K562 (cell line): ENCODE results near the gene DIP2C. TPM values are rescaled to one million over a fixed set of nuclear protein-coding genes. Genes with fewer than 3 reads are reported as not detected.

Source experiments
- ATAC-seq: fragments of 200-7000 bp; cut with Tn5 transposase; 3 replicates; pipeline ENCODE4 v1.9.1; 2020; ENCODE audit warnings: moderate library complexity
- BruUV-seq: library from RNA; stranded (reverse); fragments of 400-500 nt; replicated peaks from 2 replicates; lab custom pipeline; 2021; lab: Mats Ljungman, UMichigan
- CTCF ChIA-PET: fragments of 300-600 bp; formaldehyde crosslinking; extraction: SDS; loops from one replicate; lab custom pipeline; 2021; ENCODE audit warnings: low intra/inter-chr PET ratio; lab: Yijun Ruan, JAX
- POLR2A ChIA-PET: fragments of 300-600, 350-650 bp; sonication (Branson Sonifier 250); formaldehyde crosslinking; extraction: SDS; loops from one replicate; lab custom pipeline; 2021; ENCODE audit warnings: antibody characterized with exemption, inconsistent platforms; lab: Yijun Ruan, JAX
- DNase-seq, 4 experiments: peaks; one replicate each; pipeline versions ENCODE4 v3.0.0 to v3.0.0-alpha.2; 2011 to 2018; ENCODE audit warnings: low spot score in 3 of 4, mixed read lengths in 3 of 4; ENCODE audit errors: extremely low read depth in 1 of 4
- FAIRE-seq: peaks from 2 replicates; lab custom pipeline; 2011; peaks lifted over from hg19 to GRCh38; lab: Jason Lieb, UNC
- H2AFZ ChIP-seq: 2 replicates; pipeline ENCODE4 v1.6.0; 2011; ENCODE audit warnings: low read depth, low read length, control low read depth, inconsistent platforms
- H3K27ac ChIP-seq: fragments of 200-600 bp; 3 replicates; pipeline ENCODE4 v1.8.0; 2011; ENCODE audit warnings: low read depth, mild to moderate bottlenecking, control low read depth, inconsistent platforms, low read length, moderate library complexity, mixed read lengths; ENCODE audit errors: extremely low read depth
- H3K27me3 ChIP-seq, 2 experiments: fragments of 300-600 bp in 1 of 2; 2 replicates in 1 of 2; 3 replicates in 1 of 2; pipeline versions ENCODE4 v1.6.0 to v1.8.0; 2011; ENCODE audit warnings: inconsistent platforms in 2 of 2, low read length in 2 of 2, mild to moderate bottlenecking in 1 of 2, mixed read lengths in 1 of 2, moderate library complexity in 1 of 2; ENCODE audit not compliant: control insufficient read depth in 2 of 2, insufficient read depth in 2 of 2
- H3K36me3 ChIP-seq: fragments of 300-600 bp; 3 replicates; pipeline ENCODE4 v1.8.0; 2011; ENCODE audit warnings: mild to moderate bottlenecking, low read length, inconsistent platforms; ENCODE audit not compliant: control insufficient read depth, insufficient read depth
- H3K4me1 ChIP-seq, 2 experiments: fragments of 200-600 bp in 1 of 2; replicated peaks in 1 of 2; 2 replicates in 1 of 2; 3 replicates in 1 of 2; pipeline versions ENCODE4 v1.5.1 to v1.8.0; 2011; ENCODE audit warnings: inconsistent platforms in 2 of 2, low read length in 2 of 2, mild to moderate bottlenecking in 1 of 2, mixed read lengths in 1 of 2, moderate library complexity in 1 of 2; ENCODE audit not compliant: control insufficient read depth in 2 of 2, insufficient read depth in 2 of 2
- H3K4me2 ChIP-seq: 2 replicates; pipeline ENCODE4 v1.6.1; 2011; ENCODE audit warnings: low read length, control low read depth, inconsistent platforms, mixed read lengths; ENCODE audit not compliant: insufficient read depth
- H3K4me3 ChIP-seq: fragments of 200-600 bp; sonication (generic), shearing (Covaris generic); 2 replicates; pipeline ENCODE4 v1.5.1; 2016; ENCODE audit warnings: control low read depth, inconsistent platforms
- H3K79me2 ChIP-seq: fragments of 200-600 bp; 3 replicates; pipeline ENCODE4 v1.8.0; 2011; ENCODE audit warnings: low read length, inconsistent platforms; ENCODE audit not compliant: control insufficient read depth, insufficient read depth
- H3K9ac ChIP-seq, 2 experiments: 2 replicates each; pipeline versions ENCODE4 v1.6.0 to v1.6.1; 2011; ENCODE audit warnings: low read depth in 2 of 2, low read length in 2 of 2, control low read depth in 1 of 2, inconsistent platforms in 1 of 2, mild to moderate bottlenecking in 1 of 2, mixed read lengths in 1 of 2; ENCODE audit not compliant: insufficient read depth in 1 of 2
- H3K9me1 ChIP-seq: one replicate; pipeline ENCODE4 v1.6.0; 2011; ENCODE audit warnings: inconsistent platforms, mild to moderate bottlenecking, low read length, moderate library complexity; ENCODE audit not compliant: control insufficient read depth, insufficient read depth
- H3K9me3 ChIP-seq: replicated peaks from 2 replicates; pipeline ENCODE4 v1.5.1; 2011; ENCODE audit warnings: low read depth, low read length, inconsistent platforms; ENCODE audit not compliant: control insufficient read depth, insufficient read depth
- H4K20me1 ChIP-seq: replicated peaks from 2 replicates; pipeline ENCODE4 v1.6.1; 2011; ENCODE audit warnings: low read length, inconsistent platforms, mixed read lengths; ENCODE audit not compliant: control insufficient read depth, insufficient read depth
- ESRRA ChIP-seq: fragments of 450-650 bp; IDR thresholded peaks from 2 replicates; pipeline ENCODE4 v1.6.1; 2014; ENCODE audit warnings: low read depth, mild to moderate bottlenecking, moderate library complexity, borderline replicate concordance
- MAFG ChIP-seq: fragments of 450-650 bp; conservative IDR thresholded peaks from 2 replicates; pipeline ENCODE4 v1.6.1; 2016; ENCODE audit warnings: missing genetic modification characterization, missing compliant biosample characterization
- MEIS2 ChIP-seq: fragments of 450-650 bp; IDR thresholded peaks from 2 replicates; pipeline ENCODE4 v1.6.1; 2014; ENCODE audit warnings: mild to moderate bottlenecking; ENCODE audit not compliant: partially characterized antibody
- TBP ChIP-seq: optimal IDR thresholded peaks from 2 replicates; pipeline ENCODE3; 2011; ENCODE audit warnings: low read depth, low read length, improper control_type of control experiment
- ZNF316 ChIP-seq: fragments of 450-650 bp; IDR thresholded peaks from 2 replicates; pipeline ENCODE4 v1.6.1; 2016
- ZNF589 ChIP-seq: fragments of 200-800 bp; sonication (Bioruptor generic); IDR thresholded peaks from 2 replicates; pipeline ENCODE4 v1.6.1; 2016; ENCODE audit warnings: low read depth, missing genetic modification characterization, missing compliant biosample characterization
- WGBS: fragments of 100-300 bp; shearing (Covaris generic); methylation state at CpG from one replicate; pipeline ENCODE4 v1.1.6; 2016; ENCODE audit warnings: low coverage, mixed read lengths; ENCODE audit not compliant: insufficient coverage; ENCODE audit errors: missing lambda C conversion rate; 5-methylcytosine and 5-hydroxymethylcytosine counted together
- in situ Hi-C: fragments of 300-500 bp; cut with MboI; formaldehyde crosslinking; loops from 4 replicates; pipeline ENCODE4 v1.15.0; 2018; ENCODE audit warnings: inconsistent platforms, mixed read lengths
- intact Hi-C: fragments of 100-400 bp; cut with micrococcal nuclease; formaldehyde crosslinking; loops from 2 replicates; pipeline ENCODE4 v1.14.2; 2022
- polyA plus RNA-seq, 8 experiments: library from polyadenylated mRNA; depleted of rRNA in 4 of 8; stranded (reverse) in 5 of 8; unstranded in 3 of 8; fragments of >200 nt; fragmentation: Nextera tagmentation in 2 of 8; fragmentation: Illumina TruSeq in 1 of 8; extraction: Ambion mirVana in 2 of 8; extraction: Trizol in 1 of 8; gene quantifications; 2 replicates each; pipeline versions ENCODE4 v1.2.1 to v1.2.3, GENCODE V29; 2011 to 2014; ENCODE audit warnings: inconsistent platforms in 1 of 8, missing spikeins in 1 of 8
- total RNA-seq, 7 experiments: library from RNA; depleted of rRNA in 6 of 7; stranded (reverse); fragments of >200 nt in 6 of 7; fragmentation: Illumina TruSeq in 2 of 7; extraction: Trizol in 2 of 7; gene quantifications; 2 replicates each; pipeline versions ENCODE4 v1.2.1 to v1.2.3, GENCODE V29; 2011 to 2021; ENCODE audit warnings: low replicate concordance in 1 of 7
- TF ChIP-seq, protein P1 (sequence below), 2 experiments: fragments of 450-650 bp; formaldehyde crosslinking in 1 of 2; IDR thresholded peaks; 2 replicates each; pipeline versions ENCODE4 v1.4.0 to v1.6.1; 2014 to 2020; ENCODE audit warnings: mild to moderate bottlenecking in 2 of 2, borderline replicate concordance in 1 of 2, low read depth in 1 of 2

DIP2C gene
- total and polyA plus RNA-seq, 9 of the 15 experiments (the other 6 are each of a cell fraction or from before 2014, with no cell fraction given), result 0.01 TPM; not detected in 8

DNA sequence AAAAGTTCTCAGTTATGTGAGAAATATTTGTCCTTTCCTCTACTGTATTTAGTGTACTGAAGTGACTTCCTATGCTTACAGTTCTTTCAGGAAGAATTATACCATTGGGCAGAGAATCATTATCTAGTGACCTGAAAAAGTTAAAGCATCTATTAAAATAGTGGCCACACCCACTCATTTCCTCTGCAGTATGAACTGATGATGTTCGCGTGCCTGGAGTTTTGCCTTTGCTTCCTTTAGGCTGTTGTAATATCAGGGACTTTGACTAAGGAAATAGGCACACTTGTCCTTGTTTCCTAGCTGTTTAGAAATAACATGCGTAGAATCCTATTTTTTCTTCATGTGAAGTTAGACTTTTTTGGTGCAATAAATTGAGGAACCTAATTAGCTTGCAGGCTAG lies 453.6 kb downstream of the DIP2C start:
- Histone ChIP-seq H2AFZ (no peak overlapping the region), H3K4me3 (no peak overlapping the region), H3K9ac (no peak overlapping the region), H3K9me3 (no peaks in the 10 kb centered on the region), H3K79me2 (no peaks in the 10 kb centered on the region), H3K36me3 (no peaks in the 10 kb centered on the region), H3K4me2 (no peak overlapping the region), H3K4me1 (no peaks in the 10 kb centered on the region), H3K27me3 (no peaks in the 10 kb centered on the region), H3K27ac (no peak overlapping the region), H3K9me1 (no peaks in the 10 kb centered on the region), H4K20me1 (no peaks in the 10 kb centered on the region)
- WGBS, result 74% methylated on average over 3 of the region's 3 CpGs
- ChIA-PET CTCF (no interaction called here), POLR2A (interaction anchor here (0.6 kb wide), 1 partner anchor 9 kb away, joined by 3 read pairs; no protein-coding TSS in a partner anchor)
- FAIRE-seq (no peak), DNase-seq (no peak), ATAC-seq (no peak)
- BruUV-seq, result no TSS peak
- in situ Hi-C loops (no loop called here), intact Hi-C loops (no loop called here)
- no peak for TF ChIP-seq ESRRA
- no peak for TF ChIP-seq MEIS2
- TF ChIP-seq ZNF589, result no peak

DNA sequence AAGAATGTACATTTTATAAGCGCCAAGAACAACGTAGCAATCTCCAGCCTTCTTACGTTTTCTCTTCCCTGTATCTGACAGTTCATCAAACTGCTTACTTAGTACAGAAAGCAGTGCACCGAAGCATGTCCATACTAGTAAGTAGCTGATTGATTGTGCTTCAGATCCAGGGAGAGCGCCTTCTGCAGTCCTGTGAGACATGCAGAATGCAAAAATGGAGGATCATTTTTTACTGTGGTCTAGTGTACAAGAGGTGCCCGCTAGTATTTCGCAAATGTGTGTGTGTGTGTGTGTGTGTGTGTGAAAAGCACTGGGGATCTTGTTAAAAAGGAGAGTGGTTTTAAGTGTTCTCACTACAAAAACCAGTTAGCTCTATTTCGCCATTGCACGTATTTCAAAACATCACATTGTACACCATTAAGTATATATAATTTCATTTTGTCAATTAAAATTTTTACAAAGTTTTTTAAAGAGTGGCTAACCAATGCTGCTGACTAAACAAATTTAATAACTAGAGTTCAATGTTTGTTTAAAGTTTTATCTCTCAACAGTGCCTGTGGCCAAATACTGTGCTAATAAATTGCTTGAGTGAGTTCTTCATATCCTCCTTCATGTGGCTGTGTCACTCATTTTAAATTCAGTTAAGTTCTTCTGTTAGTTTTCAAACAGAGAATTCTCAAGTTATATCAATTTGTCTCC lies 454.6 kb downstream of the DIP2C start:
- Histone ChIP-seq H3K9me3 (no peaks in the 10 kb centered on the region), H4K20me1 (no peaks in the 10 kb centered on the region), H3K9me1 (no peaks in the 10 kb centered on the region), H3K4me1 (no peaks in the 10 kb centered on the region), H3K9ac (no peak overlapping the region), H2AFZ (no peak overlapping the region), H3K27ac (no peak overlapping the region), H3K27me3 (no peaks in the 10 kb centered on the region), H3K4me2 (no peak overlapping the region), H3K36me3 (no peaks in the 10 kb centered on the region), H3K79me2 (no peaks in the 10 kb centered on the region), H3K4me3 (no peak overlapping the region)
- POLR2A ChIA-PET, result no interaction called here
- ATAC-seq (no peak), DNase-seq (no peak), FAIRE-seq (no peak)
- in situ Hi-C loops, result no loop called here
- CTCF ChIA-PET, result no interaction called here
- 66% methylated on average over 9 of the region's 9 CpGs for WGBS
- intact Hi-C loops, result no loop called here
- no TSS peak for BruUV-seq
- TF ChIP-seq, protein P1, sequence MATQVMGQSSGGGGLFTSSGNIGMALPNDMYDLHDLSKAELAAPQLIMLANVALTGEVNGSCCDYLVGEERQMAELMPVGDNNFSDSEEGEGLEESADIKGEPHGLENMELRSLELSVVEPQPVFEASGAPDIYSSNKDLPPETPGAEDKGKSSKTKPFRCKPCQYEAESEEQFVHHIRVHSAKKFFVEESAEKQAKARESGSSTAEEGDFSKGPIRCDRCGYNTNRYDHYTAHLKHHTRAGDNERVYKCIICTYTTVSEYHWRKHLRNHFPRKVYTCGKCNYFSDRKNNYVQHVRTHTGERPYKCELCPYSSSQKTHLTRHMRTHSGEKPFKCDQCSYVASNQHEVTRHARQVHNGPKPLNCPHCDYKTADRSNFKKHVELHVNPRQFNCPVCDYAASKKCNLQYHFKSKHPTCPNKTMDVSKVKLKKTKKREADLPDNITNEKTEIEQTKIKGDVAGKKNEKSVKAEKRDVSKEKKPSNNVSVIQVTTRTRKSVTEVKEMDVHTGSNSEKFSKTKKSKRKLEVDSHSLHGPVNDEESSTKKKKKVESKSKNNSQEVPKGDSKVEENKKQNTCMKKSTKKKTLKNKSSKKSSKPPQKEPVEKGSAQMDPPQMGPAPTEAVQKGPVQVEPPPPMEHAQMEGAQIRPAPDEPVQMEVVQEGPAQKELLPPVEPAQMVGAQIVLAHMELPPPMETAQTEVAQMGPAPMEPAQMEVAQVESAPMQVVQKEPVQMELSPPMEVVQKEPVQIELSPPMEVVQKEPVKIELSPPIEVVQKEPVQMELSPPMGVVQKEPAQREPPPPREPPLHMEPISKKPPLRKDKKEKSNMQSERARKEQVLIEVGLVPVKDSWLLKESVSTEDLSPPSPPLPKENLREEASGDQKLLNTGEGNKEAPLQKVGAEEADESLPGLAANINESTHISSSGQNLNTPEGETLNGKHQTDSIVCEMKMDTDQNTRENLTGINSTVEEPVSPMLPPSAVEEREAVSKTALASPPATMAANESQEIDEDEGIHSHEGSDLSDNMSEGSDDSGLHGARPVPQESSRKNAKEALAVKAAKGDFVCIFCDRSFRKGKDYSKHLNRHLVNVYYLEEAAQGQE (IDR thresholded peaks at IDR 0.05; ENCODE audit: borderline replicate concordance), result no peak
- TF ChIP-seq, protein P1 (CRISPR knock-in tag; IDR thresholded peaks at IDR 0.05; ENCODE audit: low read depth), result no peak
- TF ChIP-seq TBP, result no peak
- TF ChIP-seq ZNF316, result peak; percentile 62
- TF ChIP-seq MAFG (tag), result peak; percentile 37; the same call in 1 of the 2 replicates
